Activated B cell treated with CpG ODN at 0.5 μM for 24 hours (primary cell): ENCODE results near the gene FOXP1. TPM values are rescaled to one million over a fixed set of nuclear protein-coding genes. Genes with fewer than 3 reads are reported as not detected.

Source experiments
- ATAC-seq: fragments of 200-7000 bp; cut with Tn5 transposase; one replicate; pipeline ENCODE4 v1.10.0; 2021; ENCODE audit warnings: low read depth, mild to moderate bottlenecking, moderate library complexity
- CTCF ChIA-PET: fragments of 350-600 bp; sonication (Branson Sonifier 250); formaldehyde crosslinking; loops from one replicate; lab custom pipeline; 2021; ENCODE audit warnings: antibody characterized with exemption; lab: Charles Lee
- POLR2A ChIA-PET: fragments of 350-600 bp; sonication (Branson Sonifier 250); formaldehyde crosslinking; loops from one replicate; lab custom pipeline; 2021; ENCODE audit warnings: antibody characterized with exemption; lab: Charles Lee
- DNase-seq: peaks from one replicate; pipeline ENCODE4 v3.0.0; 2022
- H3K27ac Mint-ChIP-seq: one replicate; pipeline ENCODE4 v1.8.0; 2020; ENCODE audit warnings: mixed read lengths
- H3K27me3 Mint-ChIP-seq: one replicate; pipeline ENCODE4 v1.8.0; 2021; ENCODE audit warnings: mixed read lengths
- H3K36me3 Mint-ChIP-seq: one replicate; pipeline ENCODE4 v1.8.0; 2021; ENCODE audit warnings: low read depth, mixed read lengths
- H3K4me1 Mint-ChIP-seq: one replicate; pipeline ENCODE4 v1.8.0; 2021; ENCODE audit warnings: mixed read lengths
- H3K4me3 Mint-ChIP-seq: one replicate; pipeline ENCODE4 v1.8.0; 2020; ENCODE audit warnings: mild to moderate bottlenecking, mixed read lengths
- H3K9me3 Mint-ChIP-seq: one replicate; pipeline ENCODE4 v1.8.0; 2020; ENCODE audit warnings: mixed read lengths
- CTCF ChIP-seq: fragments of 200-600 bp; IDR thresholded peaks from one replicate; pipeline ENCODE4 v1.8.0; 2022; ENCODE audit warnings: antibody characterized with exemption, mild to moderate bottlenecking
- intact Hi-C: fragments of 100-400 bp; cut with micrococcal nuclease; formaldehyde crosslinking; loops from one replicate; pipeline ENCODE4 v1.15.1; 2024
- total RNA-seq: library from RNA; stranded (reverse); gene quantifications from 2 replicates; pipeline ENCODE4 v1.2.3, GENCODE V29; 2022

The FOXP1 gene
- total RNA-seq, 1 donor from 2014 or later: 563 TPM

DNA sequence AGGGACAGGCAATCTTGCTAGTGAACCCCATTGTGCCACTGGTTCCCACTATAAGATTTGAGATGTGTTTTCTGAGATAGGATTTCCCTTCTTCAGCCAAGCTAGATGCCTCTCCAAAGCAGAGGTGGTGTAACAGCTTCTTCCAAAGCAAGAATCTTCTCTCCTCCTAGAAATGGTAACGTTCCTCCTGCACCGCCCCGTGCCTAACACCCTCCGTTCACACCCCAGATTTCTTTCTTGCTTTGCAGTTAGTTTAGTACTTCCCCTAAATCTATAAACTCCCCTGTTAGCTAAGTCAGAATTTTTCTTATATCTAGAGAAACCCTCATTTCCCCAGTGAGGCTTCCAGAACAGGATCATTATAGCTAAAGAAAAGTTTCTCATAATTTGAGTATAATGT is 653.5 kb downstream of the FOXP1 start:
- no peak overlapping the region for H3K27ac Mint-ChIP-seq
- H3K9me3 Mint-ChIP-seq: no peaks in the 10 kb centered on the region
- POLR2A ChIA-PET: no interaction called here
- H3K4me1 Mint-ChIP-seq: no peaks in the 10 kb centered on the region
- TF ChIP-seq CTCF: no peak
- no peak for ATAC-seq
- intact Hi-C loops: no loop called here
- H3K4me3 Mint-ChIP-seq: no peak overlapping the region
- H3K27me3 Mint-ChIP-seq: peaks cover 2% of the 10 kb centered on the region
- no peaks in the 10 kb centered on the region for H3K36me3 Mint-ChIP-seq
- CTCF ChIA-PET: no interaction called here
- no peak for DNase-seq

DNA sequence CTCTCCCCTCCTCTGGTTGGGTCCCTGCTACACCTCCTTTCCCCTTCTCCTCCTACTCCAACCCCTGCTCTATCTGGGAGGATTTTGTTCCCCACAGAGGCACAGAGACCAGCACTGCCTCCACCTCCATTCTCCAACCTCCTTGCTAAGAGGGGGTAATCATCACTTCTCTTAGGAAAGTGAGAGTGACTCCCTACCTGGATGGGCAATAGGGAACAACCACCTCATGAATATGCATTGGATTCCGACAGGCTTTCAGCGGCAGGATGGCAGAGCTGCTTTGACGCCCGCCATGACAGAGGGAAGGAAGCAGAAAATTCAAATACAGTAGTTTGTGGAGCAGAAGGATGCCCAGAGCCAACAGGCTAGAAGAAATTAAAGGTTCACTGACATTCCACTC is 656.3 kb downstream of the FOXP1 start:
- CTCF ChIA-PET: no interaction called here

GRCh38 chr3:70926835-70927234 is 656.7 kb downstream of the FOXP1 start:
- ChIA-PET POLR2A (no interaction called here), CTCF (no interaction called here)
- peaks cover 2% of the 10 kb centered on the region for H3K27me3 Mint-ChIP-seq
- no peaks in the 10 kb centered on the region for H3K36me3 Mint-ChIP-seq
- DNase-seq (no peak), ATAC-seq (no peak)
- H3K9me3 Mint-ChIP-seq: peaks cover 7% of the 10 kb centered on the region
- H3K4me1 Mint-ChIP-seq: no peaks in the 10 kb centered on the region
- no peak overlapping the region for H3K27ac Mint-ChIP-seq
- no peak overlapping the region for H3K4me3 Mint-ChIP-seq
- intact Hi-C loops: no loop called here
- TF ChIP-seq CTCF: no peak

More for the DNA sequence above, 656.3 kb downstream of the FOXP1 start:
- intact Hi-C loops: no loop called here
- Mint-ChIP-seq H3K36me3 (no peaks in the 10 kb centered on the region), H3K27me3 (peaks cover 2% of the 10 kb centered on the region), H3K4me1 (no peaks in the 10 kb centered on the region), H3K4me3 (no peak overlapping the region), H3K27ac (no peak overlapping the region), H3K9me3 (peaks cover 7% of the 10 kb centered on the region)
- ATAC-seq (no peak), DNase-seq (no peak)
- no peak for TF ChIP-seq CTCF
- POLR2A ChIA-PET: no interaction called here

- no peak for DNase-seq
- no peak for ATAC-seq
- no peak for TF ChIP-seq CTCF
- CTCF ChIA-PET: no interaction called here
- POLR2A ChIA-PET: no interaction called here
- peaks cover 7% of the 10 kb centered on the region for H3K9me3 Mint-ChIP-seq
- peaks cover 11% of the 10 kb centered on the region for H3K27me3 Mint-ChIP-seq
- no peaks in the 10 kb centered on the region for H3K4me1 Mint-ChIP-seq
- H3K4me3 Mint-ChIP-seq: no peak overlapping the region
- no peaks in the 10 kb centered on the region for H3K36me3 Mint-ChIP-seq
- intact Hi-C loops: no loop called here
- H3K27ac Mint-ChIP-seq: no peak overlapping the region
These were observed 663.9 kb downstream of the FOXP1 start for GRCh38 chr3:70919661-70920060.

GRCh38 chr3:70919091-70919490 is 664.4 kb downstream of the FOXP1 start:
- intact Hi-C loops: no loop called here
- ATAC-seq (no peak), DNase-seq (no peak)
- Mint-ChIP-seq H3K36me3 (no peaks in the 10 kb centered on the region), H3K27me3 (peaks cover 12% of the 10 kb centered on the region), H3K4me3 (no peak overlapping the region), H3K9me3 (peaks cover 7% of the 10 kb centered on the region), H3K27ac (no peak overlapping the region), H3K4me1 (no peaks in the 10 kb centered on the region)
- ChIA-PET POLR2A (no interaction called here), CTCF (no interaction called here)
- TF ChIP-seq CTCF: no peak
